ENCODE results near the gene ATXN2. TPM values are rescaled to one million over a fixed set of nuclear protein-coding genes. Genes with fewer than 3 reads are reported as not detected.
"Not testable (repeated sequence)": the region's sequence is repeated elsewhere in the genome, so short reads cannot be mapped to it uniquely, and the experiment has no call there.

The ATXN2 gene
- total RNA-seq, 1 experiment from 2014 or later, result 78.5 TPM

DNA sequence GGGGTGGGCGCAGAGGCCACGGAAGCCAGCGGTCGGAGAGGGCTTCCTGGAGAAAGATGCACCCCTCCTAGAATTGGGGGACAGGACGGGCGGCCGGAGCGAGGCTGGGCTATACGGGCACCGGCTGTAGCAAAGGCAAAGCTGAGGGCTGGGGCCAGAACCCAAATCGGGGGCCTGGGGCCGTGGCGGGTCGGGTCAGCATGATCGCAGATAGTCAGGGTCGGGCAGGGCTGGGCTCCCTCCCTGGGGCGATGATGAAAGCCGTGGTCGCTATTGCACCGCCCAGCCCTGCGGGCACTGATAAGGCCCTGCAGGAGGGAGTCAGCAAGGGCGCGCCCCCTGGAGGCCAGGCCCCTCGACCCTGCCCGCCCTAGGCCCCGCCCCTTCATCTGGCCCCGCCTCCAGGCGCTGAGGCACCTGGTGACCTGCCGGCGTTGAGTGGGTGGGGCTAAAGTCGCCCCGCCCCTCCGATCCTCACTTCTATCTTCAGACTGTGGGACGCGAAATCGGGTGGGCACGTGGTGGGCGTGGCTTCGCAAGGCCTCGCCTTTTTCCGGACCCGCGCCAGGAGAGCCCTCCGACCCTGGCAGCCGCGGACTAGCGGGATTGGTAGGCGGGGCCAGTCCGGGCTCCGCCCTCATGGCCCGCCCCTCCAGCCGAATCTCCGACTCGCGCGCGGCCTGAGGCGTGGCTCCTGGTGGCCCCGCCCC is 193.8 kb downstream of the ATXN2 start:
- BruUV-seq (replicated peaks), result TSS peak; percentile 37
- peak overlapping the region; percentile 82 for H3K4me3 Mint-ChIP-seq (ENCODE audit: unreplicated experiment)
- H3K9me3 Mint-ChIP-seq (ENCODE audit: unreplicated experiment), result no peaks in the 10 kb centered on the region
- H3K9me3 ChIP-seq, result no peaks in the 10 kb centered on the region
- H3K4me1 ChIP-seq, result peaks cover 14% of the 10 kb centered on the region
- H3K27ac Mint-ChIP-seq (ENCODE audit: unreplicated experiment), result peak overlapping the region; percentile 89
- peaks cover 11% of the 10 kb centered on the region for H3K4me1 Mint-ChIP-seq (ENCODE audit: low read depth, unreplicated experiment)
- no peaks in the 10 kb centered on the region for H3K27me3 ChIP-seq (replicated peaks; ENCODE audit: control insufficient read depth, insufficient read depth, low read length)
- TF ChIP-seq, protein P1, sequence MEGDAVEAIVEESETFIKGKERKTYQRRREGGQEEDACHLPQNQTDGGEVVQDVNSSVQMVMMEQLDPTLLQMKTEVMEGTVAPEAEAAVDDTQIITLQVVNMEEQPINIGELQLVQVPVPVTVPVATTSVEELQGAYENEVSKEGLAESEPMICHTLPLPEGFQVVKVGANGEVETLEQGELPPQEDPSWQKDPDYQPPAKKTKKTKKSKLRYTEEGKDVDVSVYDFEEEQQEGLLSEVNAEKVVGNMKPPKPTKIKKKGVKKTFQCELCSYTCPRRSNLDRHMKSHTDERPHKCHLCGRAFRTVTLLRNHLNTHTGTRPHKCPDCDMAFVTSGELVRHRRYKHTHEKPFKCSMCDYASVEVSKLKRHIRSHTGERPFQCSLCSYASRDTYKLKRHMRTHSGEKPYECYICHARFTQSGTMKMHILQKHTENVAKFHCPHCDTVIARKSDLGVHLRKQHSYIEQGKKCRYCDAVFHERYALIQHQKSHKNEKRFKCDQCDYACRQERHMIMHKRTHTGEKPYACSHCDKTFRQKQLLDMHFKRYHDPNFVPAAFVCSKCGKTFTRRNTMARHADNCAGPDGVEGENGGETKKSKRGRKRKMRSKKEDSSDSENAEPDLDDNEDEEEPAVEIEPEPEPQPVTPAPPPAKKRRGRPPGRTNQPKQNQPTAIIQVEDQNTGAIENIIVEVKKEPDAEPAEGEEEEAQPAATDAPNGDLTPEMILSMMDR (IDR thresholded peaks at IDR 0.05; ENCODE audit: insufficient read depth in 1 of 2, low read depth in 1 of 2, low read length in 1 of 2, severe bottlenecking in 1 of 2, unreplicated experiment in 1 of 2), result peak; percentile 64 to 76
- intact Hi-C loops (cut with micrococcal nuclease; ENCODE audit: unreplicated experiment), result loop anchor here (2.0 kb wide), 1 partner anchor 45 kb away; no protein-coding TSS in a partner anchor
- H3K4me3 ChIP-seq (ENCODE audit: low read depth, low read length), result peak overlapping the region; percentile 77
- no peaks in the 10 kb centered on the region for H3K27me3 Mint-ChIP-seq (ENCODE audit: insufficient read depth, unreplicated experiment)
- H3K36me3 ChIP-seq (ENCODE audit: control insufficient read depth, insufficient read depth, low read length), result no peaks in the 10 kb centered on the region
- peak; percentile 98 to 99 for DNase-seq
- ChIA-PET POLR2A (no interaction called here), CTCF (interaction anchor here (0.6 to 0.7 kb wide), 2 partner anchors 74 to 105 kb away, joined by 3 read pairs; no protein-coding TSS in a partner anchor)
- peaks cover 17% of the 10 kb centered on the region for H3K36me3 Mint-ChIP-seq (ENCODE audit: insufficient read depth, unreplicated experiment)

DNA sequence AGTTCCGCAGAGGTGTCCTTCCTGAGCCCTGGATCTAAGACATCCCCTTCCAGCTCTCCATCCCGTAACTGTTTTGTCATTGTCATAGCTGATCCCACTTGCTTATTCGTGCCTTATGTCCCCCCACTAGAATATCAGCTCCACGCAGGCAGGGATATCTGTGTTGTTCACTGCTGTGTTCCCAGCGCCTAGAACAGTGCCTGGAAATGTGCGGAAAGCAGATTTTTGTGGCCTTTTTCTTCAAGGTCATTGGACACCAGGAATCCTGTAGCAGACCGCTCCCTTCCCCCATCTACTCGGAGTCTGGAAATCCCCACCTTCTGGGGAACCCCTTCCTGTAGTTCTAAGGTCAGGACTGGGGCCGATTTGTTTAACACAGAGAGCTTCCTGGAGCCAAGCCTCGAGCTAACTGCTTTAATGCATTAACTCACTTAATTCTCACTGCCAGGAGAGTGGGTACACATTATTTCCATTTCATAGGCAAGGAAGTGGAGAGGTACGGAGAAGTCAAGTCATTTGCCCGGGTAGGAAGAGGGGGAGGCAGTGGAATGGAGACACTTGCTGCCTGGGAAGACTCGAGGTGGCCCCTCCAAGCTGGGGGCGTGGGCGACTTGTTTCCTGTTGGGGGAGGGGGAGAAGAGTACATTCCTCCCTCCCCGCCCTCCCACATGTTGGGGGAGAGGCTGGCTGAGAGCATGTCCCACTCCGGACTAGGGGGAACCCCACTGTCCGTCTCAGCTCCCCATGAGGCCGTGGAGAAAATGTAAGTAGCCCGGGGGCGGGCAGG is 194.6 kb downstream of the ATXN2 start:
- ChIA-PET CTCF (interaction anchor here (0.7 to 2.2 kb wide), 2 partner anchors 47 to 73 kb away, joined by 3 to 12 read pairs; no protein-coding TSS in a partner anchor), POLR2A (no interaction called here)
- Histone ChIP-seq H3K4me1 (peaks cover 14% of the 10 kb centered on the region), H3K27me3 (replicated peaks; ENCODE audit: control insufficient read depth, insufficient read depth, low read length) (no peaks in the 10 kb centered on the region), H3K4me3 (ENCODE audit: low read depth, low read length) (peak overlapping the region; percentile 77), H3K9me3 (no peaks in the 10 kb centered on the region), H3K36me3 (ENCODE audit: control insufficient read depth, insufficient read depth, low read length) (no peaks in the 10 kb centered on the region)
- intact Hi-C loops (cut with micrococcal nuclease; ENCODE audit: unreplicated experiment), result loop anchor here (2.0 kb wide), 1 partner anchor 46 kb away; no protein-coding TSS in a partner anchor
- Mint-ChIP-seq H3K4me1 (ENCODE audit: low read depth, unreplicated experiment) (peaks cover 11% of the 10 kb centered on the region), H3K27ac (ENCODE audit: unreplicated experiment) (peak overlapping the region; percentile 89), H3K9me3 (ENCODE audit: unreplicated experiment) (no peaks in the 10 kb centered on the region), H3K27me3 (ENCODE audit: insufficient read depth, unreplicated experiment) (no peaks in the 10 kb centered on the region), H3K4me3 (ENCODE audit: unreplicated experiment) (peak overlapping the region; percentile 82), H3K36me3 (ENCODE audit: insufficient read depth, unreplicated experiment) (peaks cover 17% of the 10 kb centered on the region)
- TSS peak; percentile 93 for BruUV-seq (replicated peaks)
- DNase-seq, result peak; percentile 57 to 71
- TF ChIP-seq, protein P1 (IDR thresholded peaks at IDR 0.05; ENCODE audit: insufficient read depth in 1 of 2, low read depth in 1 of 2, low read length in 1 of 2, severe bottlenecking in 1 of 2, unreplicated experiment in 1 of 2), result no peak

DNA sequence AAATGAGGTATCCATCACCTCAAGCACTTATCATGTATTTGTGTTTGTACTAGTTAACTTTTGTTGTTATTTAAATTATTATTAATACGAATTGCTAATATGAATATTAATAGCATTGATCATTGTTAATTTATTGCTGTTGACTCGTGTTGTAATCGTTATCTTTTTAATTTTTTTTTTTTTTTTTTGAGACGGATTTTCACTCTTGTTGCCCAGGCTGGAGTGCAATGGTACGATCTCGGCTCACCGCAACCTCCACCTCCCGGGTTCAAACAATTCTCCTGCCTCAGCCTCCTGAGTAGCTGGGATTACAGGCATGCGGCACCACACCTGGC is 196.7 kb downstream of the ATXN2 start:
- peaks cover 14% of the 10 kb centered on the region for H3K4me1 ChIP-seq
- intact Hi-C loops (cut with micrococcal nuclease; ENCODE audit: unreplicated experiment); POLR2A ChIA-PET; BruUV-seq (replicated peaks); H3K36me3 ChIP-seq (ENCODE audit: control insufficient read depth, insufficient read depth, low read length); H3K4me3 ChIP-seq (ENCODE audit: low read depth, low read length); H3K9me3 ChIP-seq; H3K27me3 Mint-ChIP-seq (ENCODE audit: insufficient read depth, unreplicated experiment); DNase-seq; H3K27me3 ChIP-seq (replicated peaks; ENCODE audit: control insufficient read depth, insufficient read depth, low read length); H3K9me3 Mint-ChIP-seq (ENCODE audit: unreplicated experiment); H3K27ac Mint-ChIP-seq (ENCODE audit: unreplicated experiment); H3K4me3 Mint-ChIP-seq (ENCODE audit: unreplicated experiment): not testable (repeated sequence)
- H3K4me1 Mint-ChIP-seq (ENCODE audit: low read depth, unreplicated experiment), result peaks cover 11% of the 10 kb centered on the region
- CTCF ChIA-PET, result interaction anchor here (2.2 kb wide), 1 partner anchor 49 kb away, joined by 12 read pairs; no protein-coding TSS in a partner anchor
- H3K36me3 Mint-ChIP-seq (ENCODE audit: insufficient read depth, unreplicated experiment), result peaks cover 17% of the 10 kb centered on the region

Other genes starting within 250 kb of the ATXN2 start
- gene PHETA1, start 230.2 kb downstream of the ATXN2 start, total RNA-seq (2022), result 14.9 and 17.2 TPM in 2 replicates
- 15.6 and 16.1 TPM in 2 replicates for gene SH2B3, start 193.4 kb downstream of the ATXN2 start, total RNA-seq (2022)
- gene BRAP, start 86.6 kb upstream of the ATXN2 start, total RNA-seq (2022), result 24.4 and 24.6 TPM in 2 replicates
- gene ACAD10, start 86.7 kb upstream of the ATXN2 start, total RNA-seq (2022), result 19.0 and 26.1 TPM in 2 replicates
- 170 and 196 TPM in 2 replicates for gene ALDH2, start 167.6 kb upstream of the ATXN2 start, total RNA-seq (2022)
- 89.5 and 90.1 TPM in 2 replicates for gene MAPKAPK5, start 242.9 kb upstream of the ATXN2 start, total RNA-seq (2022)